ENCODE data around the gene STAC. TPM values are rescaled to one million over a fixed set of nuclear protein-coding genes. Genes with fewer than 3 reads are reported as not detected.

STAC gene
- total and polyA plus RNA-seq, 2 donors from 2014 or later = 3.2 to 6.2 TPM

DNA sequence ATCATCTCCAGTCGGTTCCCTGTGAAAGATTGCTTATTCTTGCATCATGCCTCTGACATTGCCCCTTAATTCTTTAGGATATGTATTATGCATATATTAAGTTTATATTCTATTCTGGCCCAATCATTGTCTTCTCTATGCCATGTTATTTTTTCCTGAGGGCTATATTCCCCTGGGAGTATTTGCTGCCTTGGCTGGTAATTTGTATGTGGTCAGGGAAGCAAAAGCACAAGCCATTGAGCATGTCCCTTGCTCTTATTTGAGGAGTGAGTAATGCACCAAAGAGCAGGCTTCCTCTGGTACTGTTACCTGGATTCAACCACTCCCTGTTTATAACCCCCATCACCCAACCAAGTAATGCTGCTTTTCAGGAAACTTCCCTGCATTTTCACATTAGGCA, 36.3 kb downstream of the STAC start:
- no peak overlapping the region for H3K27ac ChIP-seq (ENCODE audit: low read depth in 2 of 2, low read length in 2 of 2)
- H3K4me1 ChIP-seq (ENCODE audit: control insufficient read depth in 2 of 3, insufficient read depth in 2 of 3, low read depth in 1 of 3, low read length in 3 of 3) = no peaks in the 10 kb centered on the region
- intact Hi-C loops (cut with DNase I) = no loop called here
- FAIRE-seq = no peak
- H3K36me3 ChIP-seq (ENCODE audit: control insufficient read depth in 2 of 3, insufficient read depth in 3 of 3, low read length in 3 of 3) = no peaks in the 10 kb centered on the region
- H3K9ac ChIP-seq (ENCODE audit: low read length in 3 of 3) = no peak overlapping the region
- no peaks in the 10 kb centered on the region for H3K27me3 ChIP-seq (ENCODE audit: control insufficient read depth, insufficient read depth, low read length)
- TF ChIP-seq, protein P1, sequence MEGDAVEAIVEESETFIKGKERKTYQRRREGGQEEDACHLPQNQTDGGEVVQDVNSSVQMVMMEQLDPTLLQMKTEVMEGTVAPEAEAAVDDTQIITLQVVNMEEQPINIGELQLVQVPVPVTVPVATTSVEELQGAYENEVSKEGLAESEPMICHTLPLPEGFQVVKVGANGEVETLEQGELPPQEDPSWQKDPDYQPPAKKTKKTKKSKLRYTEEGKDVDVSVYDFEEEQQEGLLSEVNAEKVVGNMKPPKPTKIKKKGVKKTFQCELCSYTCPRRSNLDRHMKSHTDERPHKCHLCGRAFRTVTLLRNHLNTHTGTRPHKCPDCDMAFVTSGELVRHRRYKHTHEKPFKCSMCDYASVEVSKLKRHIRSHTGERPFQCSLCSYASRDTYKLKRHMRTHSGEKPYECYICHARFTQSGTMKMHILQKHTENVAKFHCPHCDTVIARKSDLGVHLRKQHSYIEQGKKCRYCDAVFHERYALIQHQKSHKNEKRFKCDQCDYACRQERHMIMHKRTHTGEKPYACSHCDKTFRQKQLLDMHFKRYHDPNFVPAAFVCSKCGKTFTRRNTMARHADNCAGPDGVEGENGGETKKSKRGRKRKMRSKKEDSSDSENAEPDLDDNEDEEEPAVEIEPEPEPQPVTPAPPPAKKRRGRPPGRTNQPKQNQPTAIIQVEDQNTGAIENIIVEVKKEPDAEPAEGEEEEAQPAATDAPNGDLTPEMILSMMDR (IDR thresholded peaks at IDR 0.05; ENCODE audit: borderline replicate concordance, extremely low read depth, insufficient read depth) = no peak
- H3K9me3 ChIP-seq (ENCODE audit: control insufficient read depth in 2 of 3, insufficient read depth in 1 of 3, low read length in 3 of 3) = no peaks in the 10 kb centered on the region
- H3K4me3 ChIP-seq (ENCODE audit: low read length in 3 of 3) = no peak overlapping the region
- DNase-seq = no peak

DNA sequence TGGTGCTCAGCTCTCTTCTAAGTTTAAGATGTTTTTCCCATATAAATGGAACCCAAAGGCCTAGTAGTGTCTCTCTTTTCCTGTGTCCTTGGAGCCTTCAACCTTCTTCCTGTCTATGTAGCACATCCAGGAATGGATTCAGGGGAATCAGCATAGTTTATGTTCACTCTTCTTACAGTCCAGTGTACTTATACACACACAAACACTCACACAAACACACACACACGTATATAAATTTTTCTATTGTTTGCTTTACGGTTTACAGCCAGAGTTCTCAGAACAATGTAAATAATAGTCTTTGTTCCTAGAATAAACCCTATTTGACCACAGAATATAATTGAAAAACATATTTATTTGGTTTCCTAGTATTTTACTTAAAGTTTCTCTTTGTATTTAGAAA, 36.9 kb downstream of the STAC start:
- Histone ChIP-seq H3K27me3 (ENCODE audit: control insufficient read depth, insufficient read depth, low read length) (no peaks in the 10 kb centered on the region), H3K9me3 (ENCODE audit: control insufficient read depth in 2 of 3, insufficient read depth in 1 of 3, low read length in 3 of 3) (no peaks in the 10 kb centered on the region), H3K9ac (ENCODE audit: low read length in 3 of 3) (no peak overlapping the region), H3K27ac (ENCODE audit: low read depth in 2 of 2, low read length in 2 of 2) (no peak overlapping the region), H3K4me3 (ENCODE audit: low read length in 3 of 3) (no peak overlapping the region), H3K4me1 (ENCODE audit: control insufficient read depth in 2 of 3, insufficient read depth in 2 of 3, low read depth in 1 of 3, low read length in 3 of 3) (no peaks in the 10 kb centered on the region), H3K36me3 (ENCODE audit: control insufficient read depth in 2 of 3, insufficient read depth in 3 of 3, low read length in 3 of 3) (no peaks in the 10 kb centered on the region)
- no peak for DNase-seq
- no peak for FAIRE-seq
- intact Hi-C loops (cut with DNase I) = no loop called here
- TF ChIP-seq, protein P1 (IDR thresholded peaks at IDR 0.05; ENCODE audit: borderline replicate concordance, extremely low read depth, insufficient read depth) = no peak

- peak; percentile 27 for FAIRE-seq
- Histone ChIP-seq H3K9ac (ENCODE audit: low read length in 3 of 3) (no peak overlapping the region), H3K36me3 (ENCODE audit: control insufficient read depth in 2 of 3, insufficient read depth in 3 of 3, low read length in 3 of 3) (no peaks in the 10 kb centered on the region), H3K27ac (ENCODE audit: low read depth in 2 of 2, low read length in 2 of 2) (no peak overlapping the region), H3K4me3 (ENCODE audit: low read length in 3 of 3) (no peak overlapping the region), H3K27me3 (ENCODE audit: control insufficient read depth, insufficient read depth, low read length) (no peaks in the 10 kb centered on the region), H3K4me1 (ENCODE audit: control insufficient read depth in 2 of 3, insufficient read depth in 2 of 3, low read depth in 1 of 3, low read length in 3 of 3) (no peaks in the 10 kb centered on the region), H3K9me3 (ENCODE audit: control insufficient read depth in 2 of 3, insufficient read depth in 1 of 3, low read length in 3 of 3) (no peaks in the 10 kb centered on the region)
- intact Hi-C loops (cut with DNase I) = no loop called here
- DNase-seq = no peak
- TF ChIP-seq, protein P1 (IDR thresholded peaks at IDR 0.05; ENCODE audit: borderline replicate concordance, extremely low read depth, insufficient read depth) = no peak
These were observed 38.0 kb downstream of the STAC start for GRCh38 chr3:36418296-36418695.

GRCh38 chr3:36428445-36428844, 48.1 kb downstream of the STAC start:
- no peak for FAIRE-seq

More at GRCh38 chr3:36428445-36428844, 48.1 kb downstream of the STAC start:
- Histone ChIP-seq H3K4me1 (ENCODE audit: control insufficient read depth in 2 of 3, insufficient read depth in 2 of 3, low read depth in 1 of 3, low read length in 3 of 3) (no peaks in the 10 kb centered on the region), H3K9me3 (ENCODE audit: control insufficient read depth in 2 of 3, insufficient read depth in 1 of 3, low read length in 3 of 3) (no peaks in the 10 kb centered on the region), H3K4me3 (ENCODE audit: low read length in 3 of 3) (no peak overlapping the region), H3K9ac (ENCODE audit: low read length in 3 of 3) (no peak overlapping the region), H3K27ac (ENCODE audit: low read depth in 2 of 2, low read length in 2 of 2) (no peak overlapping the region), H3K27me3 (ENCODE audit: control insufficient read depth, insufficient read depth, low read length) (no peaks in the 10 kb centered on the region), H3K36me3 (ENCODE audit: control insufficient read depth in 2 of 3, insufficient read depth in 3 of 3, low read length in 3 of 3) (no peaks in the 10 kb centered on the region)
- intact Hi-C loops (cut with DNase I) = no loop called here
- TF ChIP-seq, protein P1 (IDR thresholded peaks at IDR 0.05; ENCODE audit: borderline replicate concordance, extremely low read depth, insufficient read depth) = no peak
- DNase-seq = no peak
